NT2/D1 (cell line): ENCODE results near the gene VSTM2L.

Experiments used
- DNase-seq: peaks from one replicate; pipeline ENCODE4 v3.0.0-alpha.2; 2011; ENCODE audit warnings: low read depth, low spot score
- H3K27me3 ChIP-seq: 2 replicates; pipeline ENCODE4 v1.6.0; 2011; ENCODE audit warnings: mild to moderate bottlenecking; ENCODE audit not compliant: insufficient read length, insufficient read depth
- H3K36me3 ChIP-seq: 2 replicates; pipeline ENCODE4 v1.6.1; 2011; ENCODE audit warnings: mild to moderate bottlenecking, low read length, mixed read lengths; ENCODE audit not compliant: insufficient read depth, insufficient read length
- H3K4me1 ChIP-seq: 2 replicates; pipeline ENCODE4 v1.5.1; 2011; ENCODE audit not compliant: insufficient read depth, insufficient read length
- H3K4me3 ChIP-seq: 2 replicates; pipeline ENCODE4 v1.5.1; 2011; ENCODE audit warnings: low read depth; ENCODE audit not compliant: insufficient read length
- H3K9ac ChIP-seq: 2 replicates; pipeline ENCODE4 v1.6.0; 2011; ENCODE audit warnings: low read depth; ENCODE audit not compliant: insufficient read length
- H3K9me3 ChIP-seq: 2 replicates; pipeline ENCODE4 v1.5.1; 2011; ENCODE audit warnings: mild to moderate bottlenecking, low read length; ENCODE audit not compliant: insufficient read depth
- SUZ12 ChIP-seq: IDR thresholded peaks from 2 replicates; pipeline ENCODE4 v1.6.1; 2011; ENCODE audit not compliant: insufficient read length, insufficient read depth; ENCODE audit errors: extremely low read depth
- YY1 ChIP-seq: IDR thresholded peaks from 2 replicates; pipeline ENCODE4 v1.6.1; 2011; ENCODE audit not compliant: insufficient read length, insufficient read depth
- ZNF274 ChIP-seq: IDR thresholded peaks from 2 replicates; pipeline ENCODE4 v1.6.1; 2011; ENCODE audit warnings: mild to moderate bottlenecking, low read depth, low read length

VSTM2L gene

GRCh38 chr20:37968841-37969401 lies 66.0 kb downstream of the VSTM2L start:
- Histone ChIP-seq H3K9me3 (peaks cover 17% of the 10 kb centered on the region; the same call in 1 of the 2 replicates), H3K9ac (no peak overlapping the region), H3K36me3 (no peaks in the 10 kb centered on the region), H3K27me3 (no peaks in the 10 kb centered on the region), H3K4me1 (no peaks in the 10 kb centered on the region), H3K4me3 (no peak overlapping the region)
- no peak for TF ChIP-seq YY1
- TF ChIP-seq SUZ12: no peak
- TF ChIP-seq ZNF274: no peak
- DNase-seq: peak; percentile 57

GRCh38 chr20:37969949-37970855 lies 67.3 kb downstream of the VSTM2L start:
- H3K4me1 ChIP-seq: no peaks in the 10 kb centered on the region
- H3K4me3 ChIP-seq: no peak overlapping the region
- H3K9ac ChIP-seq: no peak overlapping the region
- H3K9me3 ChIP-seq: peaks cover 17% of the 10 kb centered on the region; the same call in 1 of the 2 replicates
- no peaks in the 10 kb centered on the region for H3K36me3 ChIP-seq
- DNase-seq: no peak
- no peaks in the 10 kb centered on the region for H3K27me3 ChIP-seq
- no peak for TF ChIP-seq SUZ12
- TF ChIP-seq ZNF274: no peak
- no peak for TF ChIP-seq YY1

GRCh38 chr20:37970856-37971245 lies 67.9 kb downstream of the VSTM2L start:
- H3K36me3 ChIP-seq: no peaks in the 10 kb centered on the region
- no peaks in the 10 kb centered on the region for H3K4me1 ChIP-seq
- H3K9me3 ChIP-seq: peaks cover 17% of the 10 kb centered on the region; the same call in 1 of the 2 replicates
- H3K4me3 ChIP-seq: no peak overlapping the region
- no peaks in the 10 kb centered on the region for H3K27me3 ChIP-seq
- no peak overlapping the region for H3K9ac ChIP-seq
- DNase-seq: no peak
- no peak for TF ChIP-seq SUZ12
- no peak for TF ChIP-seq ZNF274
- no peak for TF ChIP-seq YY1

- Histone ChIP-seq H3K9ac (no peak overlapping the region), H3K4me1 (no peaks in the 10 kb centered on the region), H3K9me3 (peaks cover 17% of the 10 kb centered on the region; the same call in 1 of the 2 replicates), H3K4me3 (no peak overlapping the region), H3K36me3 (no peaks in the 10 kb centered on the region), H3K27me3 (no peaks in the 10 kb centered on the region)
- no peak for TF ChIP-seq SUZ12
- TF ChIP-seq ZNF274: no peak
- no peak for TF ChIP-seq YY1
- DNase-seq: no peak
Observed at GRCh38 chr20:37971561-37972127, 68.7 kb downstream of the VSTM2L start.

DNA sequence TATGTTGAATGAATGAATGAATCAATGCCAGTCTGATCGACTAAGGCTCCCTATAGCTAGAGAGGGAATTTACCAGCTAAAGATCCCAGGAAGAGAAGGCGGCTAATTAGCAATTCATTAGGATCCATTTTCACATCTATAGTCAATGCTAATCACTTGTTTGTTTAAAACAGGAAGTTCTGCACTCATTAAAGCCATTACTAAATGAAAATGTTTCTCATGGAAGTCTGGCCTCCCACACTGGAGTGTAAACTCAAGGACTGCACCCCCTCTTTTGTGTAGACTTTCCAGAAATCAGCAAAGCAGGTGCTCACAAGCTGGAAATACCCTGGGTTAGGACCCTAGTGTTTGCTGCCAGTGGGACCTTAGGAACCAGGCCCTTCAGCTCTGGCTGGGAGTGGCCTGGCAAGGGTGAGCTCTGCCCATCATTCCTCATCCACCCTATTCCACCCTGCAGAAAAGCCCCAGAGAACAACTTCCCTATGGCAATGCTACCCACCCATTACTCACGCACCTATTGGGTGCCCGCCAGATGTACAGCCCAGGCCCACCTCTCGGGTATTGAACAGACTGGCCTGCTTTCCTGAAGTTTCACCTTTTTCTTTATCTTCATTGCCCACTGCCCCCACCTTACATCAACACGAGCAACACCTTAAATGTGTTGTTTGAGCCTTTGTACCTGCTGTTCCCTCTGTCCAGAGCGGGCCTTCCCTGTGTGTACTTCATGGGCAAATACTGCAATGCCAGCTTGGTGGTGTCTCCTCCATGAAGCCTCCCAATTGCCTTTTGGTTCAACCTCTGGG lies 69.5 kb downstream of the VSTM2L start:
- no peak for DNase-seq
- TF ChIP-seq SUZ12: no peak
- Histone ChIP-seq H3K4me3 (no peak overlapping the region), H3K36me3 (no peaks in the 10 kb centered on the region), H3K27me3 (no peaks in the 10 kb centered on the region), H3K4me1 (no peaks in the 10 kb centered on the region), H3K9me3 (peaks cover 17% of the 10 kb centered on the region; the same call in 1 of the 2 replicates), H3K9ac (no peak overlapping the region)

- Histone ChIP-seq H3K9ac (no peak overlapping the region), H3K4me3 (no peak overlapping the region), H3K9me3 (peaks cover 17% of the 10 kb centered on the region; the same call in 1 of the 2 replicates), H3K27me3 (no peaks in the 10 kb centered on the region), H3K36me3 (no peaks in the 10 kb centered on the region), H3K4me1 (no peaks in the 10 kb centered on the region)
- DNase-seq: no peak
- TF ChIP-seq ZNF274: no peak
- TF ChIP-seq YY1: no peak
- TF ChIP-seq SUZ12: no peak
Observed at GRCh38 chr20:37973059-37973910, 70.4 kb downstream of the VSTM2L start.
